Stimulated activated CD8-positive, alpha-beta memory T cell treated with anti-CD3 and anti-CD28 coated beads, Interleukin-15, amount 100 ng/mL, for 48 hours (primary cell): ENCODE data around the gene EPX.
A peak's percentile ranks its signal among the peaks of the same experiment; 100 is the strongest.
"Not testable (repeated sequence)": the region's sequence is repeated elsewhere in the genome, so short reads cannot be mapped to it uniquely, and the experiment has no call there.

Experiments used
- DNase-seq, 2 donors: peaks; one replicate each; pipeline ENCODE4 v3.0.0-alpha.2; 2020; ENCODE audit warnings: low read depth in 2 of 2

The EPX gene, protein sequence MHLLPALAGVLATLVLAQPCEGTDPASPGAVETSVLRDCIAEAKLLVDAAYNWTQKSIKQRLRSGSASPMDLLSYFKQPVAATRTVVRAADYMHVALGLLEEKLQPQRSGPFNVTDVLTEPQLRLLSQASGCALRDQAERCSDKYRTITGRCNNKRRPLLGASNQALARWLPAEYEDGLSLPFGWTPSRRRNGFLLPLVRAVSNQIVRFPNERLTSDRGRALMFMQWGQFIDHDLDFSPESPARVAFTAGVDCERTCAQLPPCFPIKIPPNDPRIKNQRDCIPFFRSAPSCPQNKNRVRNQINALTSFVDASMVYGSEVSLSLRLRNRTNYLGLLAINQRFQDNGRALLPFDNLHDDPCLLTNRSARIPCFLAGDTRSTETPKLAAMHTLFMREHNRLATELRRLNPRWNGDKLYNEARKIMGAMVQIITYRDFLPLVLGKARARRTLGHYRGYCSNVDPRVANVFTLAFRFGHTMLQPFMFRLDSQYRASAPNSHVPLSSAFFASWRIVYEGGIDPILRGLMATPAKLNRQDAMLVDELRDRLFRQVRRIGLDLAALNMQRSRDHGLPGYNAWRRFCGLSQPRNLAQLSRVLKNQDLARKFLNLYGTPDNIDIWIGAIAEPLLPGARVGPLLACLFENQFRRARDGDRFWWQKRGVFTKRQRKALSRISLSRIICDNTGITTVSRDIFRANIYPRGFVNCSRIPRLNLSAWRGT

DNA sequence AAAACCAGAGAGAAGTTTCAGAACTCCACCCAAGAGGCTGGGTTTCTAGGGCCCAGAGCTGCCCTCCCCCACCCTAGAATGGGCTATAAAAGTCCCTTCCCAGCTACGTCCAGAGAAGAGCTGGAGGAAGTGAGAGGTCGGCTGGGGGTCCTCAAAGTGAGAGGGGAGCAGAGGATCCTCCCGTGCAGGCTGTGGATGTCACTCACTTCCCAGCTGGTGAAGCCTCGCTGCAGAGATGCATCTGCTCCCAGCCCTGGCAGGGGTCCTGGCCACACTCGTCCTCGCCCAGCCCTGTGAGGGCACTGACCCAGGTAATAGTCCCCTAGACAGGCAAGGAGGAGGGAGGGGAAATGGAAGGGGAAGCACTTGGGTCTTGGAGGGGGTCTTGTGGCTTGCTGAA, at the start of gene EPX:
Gene EPX, plus strand, starts transcription at position 115 of the 400 bp plus-strand sequence. Its CDS starts 121 bp downstream, at position 236.
- no peak for DNase-seq

DNA sequence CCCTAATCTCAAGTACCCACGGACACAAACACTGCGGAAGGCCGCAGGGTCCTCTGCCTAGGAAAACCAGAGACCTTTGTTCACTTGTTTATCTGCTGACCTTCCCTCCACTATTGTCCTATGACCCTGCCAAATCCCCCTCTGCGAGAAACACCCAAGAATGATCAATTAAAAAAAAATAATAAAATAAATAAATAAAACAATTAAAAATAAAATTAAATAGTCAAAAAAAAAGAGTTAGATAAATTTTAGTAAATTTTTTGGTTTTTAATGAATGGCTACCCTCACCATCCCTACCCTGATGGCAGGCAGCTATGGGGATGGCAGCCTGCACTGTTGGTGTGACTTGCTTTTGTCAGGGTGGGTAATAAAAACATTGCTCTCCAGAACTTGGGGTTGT, 49.2 kb upstream of the EPX start:
- not testable (repeated sequence) for DNase-seq

DNA sequence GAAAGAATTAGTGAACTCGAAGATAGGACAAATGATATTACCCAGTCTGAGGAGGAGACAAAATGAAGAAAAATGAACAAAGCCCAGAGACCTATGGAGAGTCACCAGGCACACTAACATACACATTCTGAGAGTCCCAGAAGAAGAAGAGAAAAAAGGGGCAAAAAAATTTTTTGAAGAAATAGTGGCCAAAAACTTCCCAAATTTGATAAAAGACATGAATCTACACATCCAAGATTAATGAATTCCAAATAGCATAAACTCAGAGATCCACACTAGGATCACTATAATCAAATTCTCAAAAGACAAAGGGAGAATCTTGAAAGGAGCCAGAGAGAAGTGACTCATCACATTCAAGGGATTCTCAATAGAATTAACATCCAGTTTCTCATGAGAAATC, 47.7 kb upstream of the EPX start:
- DNase-seq, result no peak

DNA sequence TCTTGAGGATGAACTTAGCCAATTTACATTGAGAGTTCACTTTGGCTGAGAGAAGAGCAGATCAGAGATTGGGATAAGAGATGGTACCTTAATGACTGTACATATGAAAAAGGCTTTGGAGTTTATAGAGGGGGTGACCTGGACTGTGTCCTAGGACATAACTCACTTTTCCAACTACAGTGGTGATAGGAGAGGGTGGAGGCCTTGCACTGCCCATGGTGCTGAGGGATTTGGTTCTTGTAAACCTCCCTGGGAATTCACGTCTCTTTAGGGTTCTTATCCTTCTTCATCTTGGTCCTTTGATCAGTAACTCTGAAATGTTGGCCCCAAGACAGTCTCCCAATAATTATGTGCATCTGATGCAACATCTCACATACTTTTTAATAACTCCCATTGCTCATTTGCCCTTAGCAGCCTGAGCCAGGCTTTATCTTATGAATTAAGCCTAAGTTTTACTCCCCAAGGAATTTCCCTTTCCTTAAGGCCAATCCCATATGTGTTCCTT, 44.5 kb upstream of the EPX start, which contains the start of gene OR4D1:
Gene OR4D1, plus strand, starts transcription at position 455 of the 505 bp plus-strand sequence. CDS start 6,770 bp downstream, outside the sequence.
- no peak for DNase-seq

DNA sequence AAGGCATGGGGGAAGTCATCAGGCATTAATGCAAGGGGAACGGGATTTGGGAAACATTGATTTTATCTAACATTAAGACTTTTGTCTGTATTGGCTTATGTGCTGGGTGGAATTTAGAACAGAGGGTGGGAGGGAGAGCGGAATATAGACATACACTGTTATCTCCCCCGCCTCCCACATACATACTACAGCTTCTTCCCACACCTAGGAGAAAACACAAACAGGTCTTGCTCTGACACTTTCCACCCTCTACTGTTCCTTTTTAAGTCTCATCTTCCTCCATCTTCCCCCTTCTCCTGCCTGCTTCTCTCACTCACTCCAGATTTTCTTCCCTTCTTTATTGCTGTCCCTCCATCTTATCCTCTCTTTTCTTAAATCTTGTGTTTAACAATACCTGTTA, 43.9 kb upstream of the EPX start:
- no peak for DNase-seq

DNA sequence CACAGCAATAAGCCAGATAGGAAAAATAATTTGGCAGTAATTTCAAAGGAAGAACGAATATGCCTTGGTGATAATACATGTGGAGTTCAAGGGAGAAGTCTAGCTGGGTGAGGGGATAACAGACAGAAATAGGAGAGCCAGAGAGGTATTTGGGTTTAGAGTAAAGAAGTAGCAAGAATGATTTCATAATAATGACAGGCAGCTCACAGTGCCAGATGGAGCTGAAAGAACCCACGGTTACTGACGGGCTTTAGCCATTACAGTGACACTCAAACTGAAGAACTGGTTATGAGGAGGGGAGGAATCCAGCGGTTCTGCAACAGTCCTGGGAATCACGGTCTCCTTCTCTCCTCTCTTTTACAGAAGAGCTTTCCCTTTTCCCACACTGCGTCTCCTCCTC, 42.1 kb upstream of the EPX start:
- no peak for DNase-seq

DNA sequence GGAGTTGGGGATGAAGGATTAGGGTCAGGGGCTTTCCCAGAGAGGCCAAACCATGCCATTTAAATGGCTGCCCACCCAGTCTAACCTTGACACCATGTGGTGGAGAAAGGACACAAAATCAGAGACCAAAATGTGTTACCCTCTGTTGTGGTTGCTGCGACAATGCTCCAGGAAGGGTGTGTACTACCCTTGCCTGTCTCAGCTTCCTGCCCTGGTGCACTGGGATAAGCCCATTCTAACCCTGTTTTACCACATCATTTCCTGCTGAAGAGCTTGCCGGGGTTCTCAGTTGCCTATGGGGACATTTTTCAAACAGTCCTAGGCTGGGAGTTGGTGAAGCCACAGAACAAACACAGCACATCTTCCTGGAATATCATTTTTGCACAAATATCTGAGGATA, 39.5 kb upstream of the EPX start:
- DNase-seq, result peak; percentile 13 to 15

DNA sequence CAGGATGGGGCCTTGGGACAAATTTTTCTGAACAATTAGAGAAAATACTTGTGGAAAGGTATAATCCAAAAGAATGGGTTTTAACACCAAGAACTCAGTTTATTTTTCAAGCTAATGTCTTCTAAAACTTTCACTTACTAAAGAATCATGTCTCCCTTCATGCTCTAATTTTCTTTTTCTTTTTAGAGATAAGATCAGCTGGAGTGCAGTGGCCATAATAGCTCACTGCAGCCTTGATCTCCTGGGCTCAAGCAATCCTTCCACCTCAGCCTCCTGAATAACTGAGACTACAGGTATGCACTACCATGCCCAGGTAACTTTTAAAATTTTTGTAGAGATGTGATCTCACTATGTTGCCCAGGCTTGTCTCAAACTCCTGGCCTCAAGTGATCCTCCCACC, 38.9 kb upstream of the EPX start:
- no peak for DNase-seq

DNA sequence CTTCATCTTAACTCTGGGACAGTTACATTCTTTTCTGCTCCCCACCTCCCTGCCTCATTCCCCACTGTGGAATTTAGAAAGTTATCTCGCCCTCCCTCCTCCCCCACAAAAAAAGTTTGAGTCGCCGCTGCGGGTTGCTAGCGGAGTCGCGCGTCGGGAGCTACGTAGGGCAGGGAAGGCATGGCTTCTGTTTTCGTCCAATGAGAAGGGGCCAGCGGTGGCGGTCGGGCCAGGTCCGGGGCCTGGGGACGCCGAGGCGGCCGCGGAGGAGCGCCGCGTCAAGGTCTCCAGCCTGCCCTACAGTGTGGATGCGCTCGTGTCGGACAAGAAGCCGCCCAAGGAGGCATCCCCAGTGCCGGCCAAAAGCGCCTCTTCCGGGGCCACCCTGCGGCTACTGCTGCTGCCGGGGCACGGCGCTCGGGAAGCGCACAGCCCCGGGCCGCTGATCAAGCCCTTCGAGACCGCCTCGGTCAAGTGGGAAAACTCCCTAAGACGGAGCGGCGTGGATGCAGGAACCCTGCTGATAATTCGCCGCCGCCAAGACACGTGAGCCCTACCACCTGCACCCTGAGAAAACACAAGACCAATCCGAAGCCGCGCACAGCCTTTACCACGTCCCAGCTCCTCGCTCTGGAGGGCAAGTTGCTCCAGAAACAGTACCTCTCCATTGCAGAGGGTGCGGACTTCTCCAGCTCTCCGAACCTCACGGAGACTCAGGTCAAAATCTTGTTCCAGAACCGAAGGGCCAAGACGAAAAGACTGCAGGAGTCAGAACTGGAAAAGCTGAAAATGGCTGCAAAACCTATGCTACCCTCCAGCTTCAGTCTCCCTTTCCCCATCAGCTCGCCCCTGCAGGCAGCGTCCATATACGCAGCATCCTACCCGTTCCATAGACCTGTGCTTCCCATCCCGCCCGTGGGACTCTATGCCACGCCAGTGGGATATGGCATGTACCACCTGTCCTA, 35.4 kb upstream of the EPX start:
- DNase-seq, result peak; percentile 42 to 46

DNA sequence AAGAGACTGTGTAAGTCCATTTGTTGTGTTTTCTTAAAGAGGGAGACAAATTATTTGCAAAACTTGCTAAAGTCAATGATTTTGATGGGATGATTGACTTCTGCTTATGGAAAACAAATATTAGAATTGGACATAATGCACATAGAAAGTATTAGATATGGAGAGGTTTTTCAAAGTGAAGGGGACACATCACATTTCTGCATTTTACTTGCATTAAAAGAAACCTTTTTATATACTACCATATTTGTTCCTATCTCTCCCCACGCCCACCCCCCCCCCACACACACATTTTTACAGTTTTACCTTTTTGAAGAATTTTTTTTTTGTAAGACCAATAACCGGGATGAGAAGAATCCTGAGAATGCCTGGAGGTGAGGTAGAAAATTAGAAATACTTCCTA, 34.3 kb upstream of the EPX start:
- no peak for DNase-seq

DNA sequence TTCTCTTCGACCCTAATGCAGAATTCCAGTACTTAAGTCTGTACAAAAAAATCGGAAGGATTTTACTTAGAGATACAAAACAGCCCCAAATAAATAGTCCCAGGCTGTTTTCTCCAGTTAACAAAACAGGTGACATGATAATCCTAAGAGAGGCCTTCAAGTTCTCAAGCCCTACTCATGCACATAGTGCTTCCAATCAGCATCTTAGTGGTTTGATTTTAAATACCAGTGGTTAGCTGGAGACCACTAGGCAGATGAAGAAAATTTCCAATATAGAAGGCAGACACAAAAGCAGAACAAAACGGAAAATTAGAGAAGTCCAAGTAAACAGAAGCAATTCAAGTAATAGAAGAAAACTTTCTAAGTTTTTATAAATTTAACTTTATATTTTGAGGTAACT, 31.0 kb upstream of the EPX start:
- no peak for DNase-seq

DNA sequence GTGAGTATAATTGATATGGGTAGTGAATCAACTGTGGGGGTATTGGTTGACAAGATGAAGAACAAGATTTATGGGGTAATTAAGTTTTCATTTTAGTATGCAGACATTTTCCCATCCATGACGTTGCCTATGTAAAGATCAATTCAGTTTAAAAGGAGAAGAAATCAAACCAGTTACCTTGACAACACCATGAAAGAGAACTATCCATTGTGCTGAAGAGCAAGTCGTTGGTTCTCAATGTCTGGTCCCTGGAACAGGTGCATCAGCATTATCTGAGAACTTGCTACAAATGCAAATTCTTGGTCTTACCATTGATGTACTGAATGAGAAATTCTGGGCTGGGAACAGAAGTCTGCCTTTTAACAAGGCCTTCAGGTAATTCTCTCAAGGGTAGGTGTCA, 26.5 kb upstream of the EPX start:
- DNase-seq, result no peak

DNA sequence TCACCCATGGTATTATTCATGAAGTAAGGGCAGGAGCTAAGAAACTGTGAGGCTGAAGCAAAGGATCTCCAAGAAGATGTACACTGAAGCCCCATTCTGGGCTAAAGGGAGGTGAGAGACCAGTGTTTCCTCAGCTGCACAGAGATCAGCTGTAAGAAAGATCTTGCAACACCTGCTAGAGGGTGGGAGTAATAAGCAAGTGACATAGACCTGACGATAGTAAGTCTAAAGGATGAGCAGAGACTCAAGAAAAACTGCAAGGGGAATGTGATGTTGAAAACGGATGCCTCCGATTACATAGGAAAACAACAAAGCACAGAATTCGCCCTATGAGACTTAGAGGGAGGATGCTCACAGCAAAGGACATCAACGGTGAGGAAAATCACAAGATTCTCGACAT, 25.8 kb upstream of the EPX start, which contains the start of gene OR4D2:
Gene OR4D2, plus strand, starts transcription at position 301 of the 400 bp plus-strand sequence. CDS start 2,674 bp downstream, outside the sequence.
- no peak for DNase-seq

DNA sequence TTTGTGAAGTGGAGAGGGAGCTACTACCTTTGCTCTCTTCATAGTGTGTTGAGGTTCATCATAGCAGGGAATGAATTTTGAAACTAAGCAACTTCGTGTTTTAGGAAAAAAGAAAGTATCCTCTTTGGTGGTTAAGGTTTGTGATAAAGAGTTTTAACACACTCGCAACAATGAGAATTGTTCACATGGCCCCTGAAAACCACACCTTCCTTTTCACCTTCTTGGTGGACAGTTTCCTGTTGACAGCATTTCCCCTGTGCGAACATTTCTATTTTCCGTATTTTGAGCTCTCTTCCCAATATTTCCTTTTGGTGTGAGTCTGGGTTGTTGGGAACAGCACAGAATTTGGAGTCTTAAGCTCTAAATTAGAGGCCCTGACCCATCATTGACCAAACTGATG, 21.9 kb upstream of the EPX start:
- no peak for DNase-seq

DNA sequence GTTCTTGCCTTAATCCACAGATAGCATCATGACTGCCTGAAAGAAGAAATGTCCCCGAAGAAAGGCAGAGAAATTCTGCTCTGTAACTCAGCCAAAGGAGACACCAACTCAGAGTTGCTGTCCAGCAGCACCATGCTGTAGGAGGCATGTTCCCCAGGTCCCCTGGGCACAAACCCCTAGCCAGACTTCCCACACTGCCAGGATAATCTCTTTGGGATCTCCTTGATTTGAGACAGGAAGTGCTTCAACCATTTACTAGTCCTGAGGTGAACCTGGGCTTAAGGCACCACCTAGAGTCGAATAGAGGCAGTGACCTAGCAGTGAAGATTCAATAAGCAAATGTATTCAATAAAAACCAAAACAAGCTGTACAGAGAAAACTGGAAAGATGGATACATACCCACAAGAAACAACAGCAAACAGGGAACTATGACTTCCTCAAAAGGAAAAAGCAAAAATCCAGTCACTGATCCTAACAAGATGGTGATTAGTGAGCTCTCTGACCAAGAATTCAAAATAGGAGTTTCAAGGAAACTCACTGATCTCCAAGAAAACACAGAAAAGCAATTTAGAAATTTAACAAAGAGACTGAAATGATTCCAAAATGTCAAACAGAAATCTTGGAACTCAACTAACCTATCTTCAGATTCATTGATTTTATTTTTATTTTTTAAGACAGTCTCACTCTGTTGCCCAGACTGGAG, 20.0 kb upstream of the EPX start:
- peak in 1 of 2 donors; percentile 20 for DNase-seq

DNA sequence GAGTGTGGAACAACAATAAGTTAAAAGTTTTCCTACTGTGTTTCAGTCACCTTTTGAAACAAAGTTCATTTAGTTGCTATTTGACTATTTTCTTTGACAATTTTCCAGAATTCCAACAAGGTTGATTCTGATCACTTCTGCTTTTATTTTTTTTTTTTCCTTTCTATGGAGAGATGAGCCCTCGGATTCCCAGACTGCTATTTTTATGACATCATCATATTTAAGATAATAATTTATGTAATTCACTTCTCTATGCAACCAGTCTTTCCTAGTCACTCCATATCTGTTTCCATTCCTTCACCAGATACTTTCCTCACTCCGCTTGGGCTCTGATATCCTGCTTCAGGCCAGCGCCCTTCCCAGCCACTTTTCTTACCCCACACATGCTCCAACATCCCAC, 17.7 kb upstream of the EPX start:
- no peak for DNase-seq

DNA sequence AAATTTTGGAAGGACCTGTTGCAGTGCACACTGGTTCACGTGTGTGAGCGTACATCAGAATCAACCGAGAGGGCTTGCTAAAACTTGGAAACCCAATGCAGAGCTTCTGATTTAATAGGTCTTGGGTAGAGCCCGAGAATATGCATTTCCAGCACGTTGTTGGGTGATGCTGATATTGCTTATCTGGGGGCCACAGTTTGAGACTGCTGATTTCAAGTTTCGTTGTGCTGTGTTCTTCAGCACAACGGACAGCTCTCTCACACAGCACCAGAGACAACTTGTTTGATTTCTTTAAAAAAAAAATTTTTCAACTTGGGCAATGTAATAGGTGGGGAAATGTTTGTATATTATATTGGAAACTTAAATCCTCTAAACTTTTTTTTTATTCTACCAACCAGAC, 16.3 kb upstream of the EPX start:
- DNase-seq, result no peak

DNA sequence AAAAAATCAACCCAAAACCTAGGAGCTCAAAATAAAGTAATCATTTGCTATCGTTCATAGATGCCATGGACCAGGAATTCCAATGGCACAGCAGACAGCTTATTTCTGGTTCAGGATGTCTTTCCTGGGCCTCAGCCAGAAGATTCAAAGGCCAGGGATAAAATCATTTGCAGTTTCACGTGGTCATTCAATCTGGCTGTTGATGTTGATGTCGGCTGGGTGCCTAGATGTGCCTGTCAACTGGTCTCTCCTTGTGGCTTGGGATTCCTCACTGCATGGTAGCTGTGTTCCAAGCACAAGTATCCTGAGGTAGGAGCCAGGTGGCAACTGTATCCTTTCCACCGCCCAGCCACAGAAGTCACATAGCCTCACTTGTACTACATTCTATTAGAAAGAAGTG, 10.7 kb upstream of the EPX start:
- no peak for DNase-seq

DNA sequence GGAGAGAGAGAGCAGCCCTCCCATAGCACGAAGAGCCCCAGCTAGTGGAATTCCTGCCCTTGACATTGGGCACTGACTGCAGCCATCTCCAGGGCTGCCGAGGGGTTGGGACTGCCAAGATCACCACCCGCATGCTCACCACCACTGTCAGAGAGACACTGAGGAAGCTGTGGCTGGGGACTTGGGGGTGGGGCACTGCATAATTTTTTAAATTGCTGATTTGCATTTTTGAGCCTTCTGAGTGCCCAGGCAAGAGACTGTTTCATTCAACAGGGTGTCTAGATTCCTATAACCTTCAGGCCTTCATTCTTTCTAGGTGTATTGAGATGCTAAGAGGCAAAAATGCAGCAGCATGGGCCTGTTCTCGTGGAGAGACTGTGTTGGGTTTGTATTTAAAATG, 9.0 kb upstream of the EPX start:
- no peak for DNase-seq

DNA sequence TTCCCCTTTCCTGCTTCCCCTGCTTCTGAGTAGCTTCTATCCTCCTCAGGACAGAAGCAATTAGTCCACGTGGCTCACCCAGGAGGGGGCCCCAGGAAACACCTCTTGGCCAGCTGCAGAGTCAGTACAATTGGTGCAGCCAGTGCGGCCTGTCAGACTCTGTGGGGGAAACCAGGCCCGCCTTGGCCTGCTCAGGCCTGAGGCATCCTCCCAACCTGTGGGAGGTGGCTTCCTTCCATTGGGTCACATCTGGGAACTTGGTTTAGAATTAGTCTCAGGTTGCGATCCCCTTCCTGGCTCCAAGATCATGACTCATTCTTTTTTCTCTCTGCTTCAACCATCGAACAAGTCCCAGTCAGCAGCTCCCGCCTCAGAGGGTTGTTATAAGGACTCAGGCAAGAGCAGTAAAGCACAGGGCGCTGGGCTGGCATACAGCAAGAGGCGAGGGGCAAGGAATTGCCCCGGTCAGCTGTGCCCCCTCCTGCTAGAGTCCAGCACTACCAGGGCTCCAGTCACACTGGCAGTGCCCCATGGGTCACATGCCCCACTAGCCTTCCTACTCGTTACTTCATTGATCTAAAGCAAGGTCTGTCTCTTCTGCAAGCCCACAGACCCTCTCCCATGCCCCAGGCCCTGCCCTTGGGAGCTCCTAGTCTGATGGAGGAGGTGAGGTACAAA, 8.1 kb upstream of the EPX start:
- DNase-seq, result no peak
